ENCODE measurements around the gene EPB42.
"Not testable (repeated sequence)": the region's sequence is repeated elsewhere in the genome, so short reads cannot be mapped to it uniquely, and the experiment has no call there.

EPB42 gene

GRCh38 chr15:43241100-43241499 is 20.3 kb upstream of the EPB42 start:
- DNase-seq (ENCODE audit: low spot score): no peak

GRCh38 chr15:43239732-43240491 is 19.1 kb upstream of the EPB42 start:
- no peak for DNase-seq (ENCODE audit: low spot score)

GRCh38 chr15:43238671-43239131 is 17.9 kb upstream of the EPB42 start:
- DNase-seq (ENCODE audit: low spot score): no peak

- DNase-seq (ENCODE audit: low spot score): no peak
These were observed 17.1 kb upstream of the EPB42 start for GRCh38 chr15:43237842-43238470.

- DNase-seq (ENCODE audit: low spot score): no peak
These were observed 14.7 kb upstream of the EPB42 start for GRCh38 chr15:43235536-43235935.

- DNase-seq (ENCODE audit: low spot score): no peak
These were observed 11.6 kb upstream of the EPB42 start for GRCh38 chr15:43232289-43232874.

- no peak for DNase-seq (ENCODE audit: low spot score)
These were observed 9.9 kb upstream of the EPB42 start for GRCh38 chr15:43230640-43231115.

GRCh38 chr15:43229977-43230376 is 9.2 kb upstream of the EPB42 start:
- no peak for DNase-seq (ENCODE audit: low spot score)

- no peak for DNase-seq (ENCODE audit: low spot score)
These were observed 5.9 kb upstream of the EPB42 start for GRCh38 chr15:43226436-43227305.

GRCh38 chr15:43225950-43226255 is 5.1 kb upstream of the EPB42 start:
- not testable (repeated sequence) for DNase-seq (ENCODE audit: low spot score)

- DNase-seq (ENCODE audit: low spot score): peak; percentile 51
These were observed 4.6 kb upstream of the EPB42 start for GRCh38 chr15:43225201-43225949.

GRCh38 chr15:43221422-43221821 is 604 bp upstream of the EPB42 start:
- DNase-seq (ENCODE audit: low spot score): no peak

GRCh38 chr15:43219929-43220928 is 589 bp downstream of the EPB42 start:
- DNase-seq (ENCODE audit: low spot score): no peak

GRCh38 chr15:43218908-43219706 is 1.7 kb downstream of the EPB42 start:
- DNase-seq (ENCODE audit: low spot score): no peak

- DNase-seq (ENCODE audit: low spot score): no peak
These were observed 4.9 kb downstream of the EPB42 start for GRCh38 chr15:43215961-43216360.

- no peak for DNase-seq (ENCODE audit: low spot score)
These were observed 6.1 kb downstream of the EPB42 start for GRCh38 chr15:43214592-43215295.

- DNase-seq (ENCODE audit: low spot score): no peak
These were observed 6.6 kb downstream of the EPB42 start for GRCh38 chr15:43214169-43214568.

- DNase-seq (ENCODE audit: low spot score): no peak
These were observed 7.4 kb downstream of the EPB42 start for GRCh38 chr15:43213466-43213865.

- DNase-seq (ENCODE audit: low spot score): no peak
These were observed 7.9 kb downstream of the EPB42 start for GRCh38 chr15:43212951-43213350.
